Gastrocnemius medialis (tissue), 4 donors: ENCODE results near the gene RBM33. TPM values are rescaled to one million over a fixed set of nuclear protein-coding genes. Genes with fewer than 3 reads are reported as not detected.
"Not testable (repeated sequence)": the region's sequence is repeated elsewhere in the genome, so short reads cannot be mapped to it uniquely, and the experiment has no call there.

Source experiments
- ATAC-seq, 2 donors: fragments of 150-250 bp; one replicate each; pipeline ENCODE4 v1.9.1; 2016
- DNase-seq, 2 donors: peaks; one replicate each; pipeline ENCODE4 v3.0.0-alpha.2; 2019
- H3K27ac ChIP-seq, 4 donors: fragments of 200-600 bp; sonication (generic); 1 replicate in 1 of 4; 2 replicates in 3 of 4; pipeline ENCODE4 v1.5.1; 2016 to 2018; ENCODE audit warnings: mild to moderate bottlenecking in 2 of 4, moderate library complexity in 1 of 4
- H3K27me3 ChIP-seq, 3 donors: fragments of 200-600 bp; sonication (generic) in 2 of 3; 1 replicate in 1 of 3; 2 replicates in 2 of 3; pipeline versions ENCODE4 v1.5.1 to v1.6.0; 2016 to 2019; ENCODE audit warnings: mild to moderate bottlenecking in 1 of 3, moderate library complexity in 1 of 3
- H3K36me3 ChIP-seq, 2 donors: fragments of 200-600 bp; sonication (generic) in 1 of 2; one replicate each; pipeline ENCODE4 v1.5.1; 2017 to 2018
- H3K4me1 ChIP-seq, 2 donors: fragments of 200-600 bp; sonication (generic) in 1 of 2; one replicate each; pipeline ENCODE4 v1.5.1; 2016 to 2017; ENCODE audit warnings: mild to moderate bottlenecking in 2 of 2
- H3K4me3 ChIP-seq, 4 donors: fragments of 200-600 bp; sonication (generic) in 3 of 4; 1 replicate in 1 of 4; 2 replicates in 3 of 4; pipeline ENCODE4 v1.5.1; 2016 to 2019; ENCODE audit warnings: mild to moderate bottlenecking in 2 of 4
- H3K9me3 ChIP-seq, 3 donors: fragments of 200-600 bp; sonication (generic) in 2 of 3; 1 replicate in 1 of 3; 2 replicates in 2 of 3; pipeline ENCODE4 v1.5.1; 2016 to 2019
- CTCF ChIP-seq, 5 experiments: fragments of 450-650 bp in 3 of 5; fragments of 200-600 bp in 2 of 5; sonication (generic) in 2 of 5; IDR thresholded peaks in 4 of 5; conservative IDR thresholded peaks in 1 of 5; 1 replicate in 4 of 5; 2 replicates in 1 of 5; pipeline ENCODE4 v1.5.1; 2016 to 2019; ENCODE audit warnings: antibody characterized with exemption in 5 of 5, mild to moderate bottlenecking in 3 of 5, moderate library complexity in 3 of 5
- POLR2A ChIP-seq, 2 donors: fragments of 450-650 bp; IDR thresholded peaks; one replicate each; pipeline ENCODE4 v1.6.1; 2017; ENCODE audit warnings: antibody characterized with exemption in 2 of 2, mild to moderate bottlenecking in 2 of 2, moderate library complexity in 2 of 2
- in situ Hi-C, 4 donors: fragments of 200-750 bp; cut with MboI; loops; one replicate each; pipeline versions ENCODE4 v1.15.0 to v1.8.0; 2017; ENCODE audit warnings: low sequenced_read_pairs in 4 of 4
- intact Hi-C: fragments of 100-400 bp; cut with DNase I; formaldehyde crosslinking; loops from one replicate; pipeline ENCODE4 v1.15.1; 2023; ENCODE audit warnings: low total_unique reads
- total RNA-seq, 4 donors: library from RNA; depleted of rRNA; stranded (reverse); fragments of >200 nt; gene quantifications; one replicate each; pipeline versions ENCODE4 v1.1.0 to v1.2.3, GENCODE V29; 2016

Gene RBM33
- total RNA-seq, 4 donors from 2014 or later, result 16.6 to 30.0 (median 28.1) TPM

DNA sequence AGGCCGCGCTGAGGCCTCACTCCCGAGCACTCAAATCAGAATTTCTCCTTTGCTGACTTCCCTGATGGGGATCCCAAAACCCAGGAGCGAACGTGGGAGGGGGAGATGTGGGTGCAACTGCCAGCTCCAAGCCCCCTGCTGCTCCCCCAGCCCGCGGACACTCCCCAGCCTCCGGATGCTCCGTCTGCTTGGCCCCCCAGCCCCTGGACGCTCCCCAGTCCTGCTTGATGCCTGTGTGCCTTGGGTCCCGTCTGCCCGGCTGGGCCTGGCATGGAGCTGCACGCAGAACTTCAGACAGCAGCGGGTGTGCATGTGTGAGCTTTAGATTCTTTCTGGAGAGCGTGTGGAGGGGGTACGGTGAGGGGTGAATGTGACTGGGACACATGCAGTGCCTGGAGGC is 172.5 kb downstream of the RBM33 start:
- TF ChIP-seq POLR2A (IDR thresholded peaks at IDR 0.05), result no peak
- no peak for TF ChIP-seq CTCF (IDR thresholded peaks at IDR 0.05 in 4 of 5, conservative IDR thresholded peaks at IDR 0.05 in 1 of 5)
- no peak overlapping the region for H3K4me3 ChIP-seq
- no peaks in the 10 kb centered on the region for H3K36me3 ChIP-seq
- H3K27me3 ChIP-seq, result peaks cover 36 to 42% (median 41%) of the 10 kb centered on the region in 3 donors
- in situ Hi-C loops (loop anchor here in 1 of 4 donors (25.0 kb wide), 1 partner anchor 645 kb away; no protein-coding TSS in a partner anchor), intact Hi-C loops (no loop called here)
- H3K4me1 ChIP-seq, result peaks cover 0 to 3% of the 10 kb centered on the region in 2 donors
- DNase-seq (no peak), ATAC-seq (no peak)
- H3K9me3 ChIP-seq, result no peaks in the 10 kb centered on the region
- H3K27ac ChIP-seq, result no peak overlapping the region

GRCh38 chr7:155817515-155817914 is 173.1 kb downstream of the RBM33 start:
- H3K27ac ChIP-seq, H3K36me3 ChIP-seq, intact Hi-C loops, H3K4me3 ChIP-seq, H3K9me3 ChIP-seq, ATAC-seq, H3K4me1 ChIP-seq, DNase-seq: not testable (repeated sequence)
- in situ Hi-C loops, result loop anchor here in 1 of 4 donors (25.0 kb wide), 1 partner anchor 645 kb away; no protein-coding TSS in a partner anchor
- peaks cover 31 to 37% (median 35%) of the 10 kb centered on the region in 3 donors for H3K27me3 ChIP-seq

DNA sequence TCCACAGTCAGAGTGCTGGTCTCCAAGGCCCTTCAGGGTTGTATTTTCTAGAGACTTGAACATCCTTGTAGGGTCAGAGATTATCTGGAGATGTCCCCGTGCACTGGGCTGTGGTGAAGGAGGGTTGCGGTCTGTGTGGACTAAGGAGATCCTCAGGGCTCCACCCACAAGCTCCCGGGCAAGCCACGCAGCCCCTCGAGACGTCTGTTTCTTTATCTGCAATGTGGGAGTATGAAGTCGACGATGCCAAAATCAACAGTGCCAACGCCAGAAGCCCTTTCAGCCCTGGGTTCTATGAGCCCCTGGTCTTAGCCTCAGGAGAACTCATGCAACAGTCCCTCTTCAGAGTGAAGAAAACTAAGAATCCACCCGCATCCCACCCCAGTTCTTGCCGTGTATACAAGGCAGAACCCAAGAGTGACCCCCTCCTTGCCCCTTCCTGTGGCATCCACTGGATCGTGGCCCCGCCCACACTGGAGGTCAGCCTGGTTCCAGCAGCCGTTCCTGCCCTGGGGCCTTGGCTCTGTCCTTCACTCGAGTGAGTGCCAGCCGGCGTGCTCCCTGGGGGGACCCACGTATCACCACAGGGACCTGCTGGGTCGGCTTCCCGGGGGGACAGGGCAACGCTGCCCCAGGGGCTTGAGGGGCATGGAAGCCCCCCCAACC is 173.8 kb downstream of the RBM33 start:
- H3K27me3 ChIP-seq, result peaks cover 28 to 29% (median 29%) of the 10 kb centered on the region in 3 donors
- no peak for ATAC-seq
- intact Hi-C loops, result no loop called here
- H3K27ac ChIP-seq, result no peak overlapping the region
- no peaks in the 10 kb centered on the region for H3K36me3 ChIP-seq
- no peaks in the 10 kb centered on the region for H3K9me3 ChIP-seq
- no peak overlapping the region for H3K4me3 ChIP-seq
- no peaks in the 10 kb centered on the region for H3K4me1 ChIP-seq
- in situ Hi-C loops, result loop anchor here in 1 of 4 donors (25.0 kb wide), 1 partner anchor 644 kb away; no protein-coding TSS in a partner anchor
- no peak for TF ChIP-seq POLR2A (IDR thresholded peaks at IDR 0.05)
- no peak for TF ChIP-seq CTCF (IDR thresholded peaks at IDR 0.05 in 4 of 5, conservative IDR thresholded peaks at IDR 0.05 in 1 of 5)
- DNase-seq, result no peak

DNA sequence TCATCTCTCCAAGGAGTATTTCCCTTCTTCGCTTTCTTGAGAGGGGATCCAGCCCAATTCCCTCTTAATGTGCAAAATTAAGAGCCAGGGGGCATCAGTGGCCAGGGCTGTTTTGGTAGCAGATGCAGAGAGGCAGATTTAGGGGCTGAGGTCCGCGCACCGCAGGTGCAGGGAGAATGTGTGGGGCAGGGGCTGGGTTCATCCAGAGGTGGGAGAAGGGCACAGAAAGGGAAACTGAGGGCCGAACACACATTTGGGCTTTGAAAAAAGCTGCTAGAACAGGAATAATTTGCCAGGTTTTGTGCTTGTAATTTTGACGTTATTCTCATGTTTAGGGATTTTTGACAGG is 174.3 kb downstream of the RBM33 start:
- intact Hi-C loops (no loop called here), in situ Hi-C loops (loop anchor here in 1 of 4 donors (25.0 kb wide), 1 partner anchor 644 kb away; no protein-coding TSS in a partner anchor)
- TF ChIP-seq POLR2A (IDR thresholded peaks at IDR 0.05), result no peak
- H3K4me3 ChIP-seq, result no peak overlapping the region
- DNase-seq, result no peak
- H3K27ac ChIP-seq, result no peak overlapping the region
- ATAC-seq, result no peak
- H3K9me3 ChIP-seq, result no peaks in the 10 kb centered on the region
- no peaks in the 10 kb centered on the region for H3K36me3 ChIP-seq
- peaks cover 24 to 27% (median 26%) of the 10 kb centered on the region in 3 donors for H3K27me3 ChIP-seq
- H3K4me1 ChIP-seq, result no peaks in the 10 kb centered on the region

DNA sequence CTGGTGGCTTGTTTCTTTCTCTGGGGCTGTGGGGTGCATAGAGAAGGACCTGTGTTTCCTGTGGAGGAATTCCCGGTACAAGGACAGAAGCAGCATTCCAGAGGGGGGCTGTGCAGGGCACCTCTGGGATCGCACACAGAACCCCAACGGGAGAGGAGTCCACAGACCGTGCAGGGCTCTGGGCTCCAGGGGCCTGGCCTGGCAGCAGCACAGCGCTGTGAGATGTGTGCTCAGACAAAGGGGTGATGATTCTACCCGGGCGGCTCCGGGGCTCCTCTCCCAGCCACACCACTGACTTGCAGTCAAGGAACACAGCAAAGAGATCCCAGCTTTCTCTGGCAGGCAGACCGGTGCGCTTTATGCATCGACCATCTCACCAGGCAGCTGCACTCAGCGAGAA is 174.7 kb downstream of the RBM33 start:
- in situ Hi-C loops, result loop anchor here in 1 of 4 donors (25.0 kb wide), 1 partner anchor 643 kb away; no protein-coding TSS in a partner anchor
- no peak for ATAC-seq
- Histone ChIP-seq H3K9me3 (no peaks in the 10 kb centered on the region), H3K4me3 (no peak overlapping the region), H3K27me3 (peaks cover 20 to 24% (median 22%) of the 10 kb centered on the region in 3 donors), H3K36me3 (no peaks in the 10 kb centered on the region), H3K4me1 (no peaks in the 10 kb centered on the region), H3K27ac (no peak overlapping the region)
- DNase-seq, result no peak
- intact Hi-C loops, result no loop called here
- TF ChIP-seq POLR2A (IDR thresholded peaks at IDR 0.05) (no peak), CTCF (IDR thresholded peaks at IDR 0.05 in 4 of 5, conservative IDR thresholded peaks at IDR 0.05 in 1 of 5) (no peak)
